Measurements from ENCODE around the gene OOSP4B.
"Not testable (repeated sequence)": the region's sequence is repeated elsewhere in the genome, so short reads cannot be mapped to it uniquely, and the experiment has no call there.

DNA sequence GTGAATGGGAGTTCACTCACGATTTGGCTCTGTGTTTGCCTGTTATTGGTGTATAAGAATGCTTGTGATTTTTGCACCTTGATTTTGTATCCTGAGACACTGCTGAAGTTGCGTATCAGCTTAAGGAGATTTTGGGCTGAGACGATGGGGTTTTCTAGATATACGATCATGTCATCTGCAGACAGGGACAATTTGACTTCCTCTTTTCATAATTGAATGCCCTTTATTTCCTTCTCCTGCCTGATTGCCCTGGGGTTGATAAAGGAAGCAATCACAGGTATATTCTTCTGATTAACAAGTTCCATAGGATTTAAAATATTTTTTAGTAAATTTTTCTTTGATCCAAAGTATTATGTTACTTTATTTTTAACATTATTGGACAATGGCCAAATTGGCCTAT lies 34.9 kb upstream of the OOSP4B start:
- TF ChIP-seq POLR2A, EP300 (IDR thresholded peaks at IDR 0.05): not testable (repeated sequence)
- TF ChIP-seq, protein P1, sequence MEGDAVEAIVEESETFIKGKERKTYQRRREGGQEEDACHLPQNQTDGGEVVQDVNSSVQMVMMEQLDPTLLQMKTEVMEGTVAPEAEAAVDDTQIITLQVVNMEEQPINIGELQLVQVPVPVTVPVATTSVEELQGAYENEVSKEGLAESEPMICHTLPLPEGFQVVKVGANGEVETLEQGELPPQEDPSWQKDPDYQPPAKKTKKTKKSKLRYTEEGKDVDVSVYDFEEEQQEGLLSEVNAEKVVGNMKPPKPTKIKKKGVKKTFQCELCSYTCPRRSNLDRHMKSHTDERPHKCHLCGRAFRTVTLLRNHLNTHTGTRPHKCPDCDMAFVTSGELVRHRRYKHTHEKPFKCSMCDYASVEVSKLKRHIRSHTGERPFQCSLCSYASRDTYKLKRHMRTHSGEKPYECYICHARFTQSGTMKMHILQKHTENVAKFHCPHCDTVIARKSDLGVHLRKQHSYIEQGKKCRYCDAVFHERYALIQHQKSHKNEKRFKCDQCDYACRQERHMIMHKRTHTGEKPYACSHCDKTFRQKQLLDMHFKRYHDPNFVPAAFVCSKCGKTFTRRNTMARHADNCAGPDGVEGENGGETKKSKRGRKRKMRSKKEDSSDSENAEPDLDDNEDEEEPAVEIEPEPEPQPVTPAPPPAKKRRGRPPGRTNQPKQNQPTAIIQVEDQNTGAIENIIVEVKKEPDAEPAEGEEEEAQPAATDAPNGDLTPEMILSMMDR (IDR thresholded peaks at IDR 0.05) = not testable (repeated sequence)
